GM19035 (cell line): Measurements from ENCODE around the gene CASQ2.

Experiments used
- ATAC-seq: cut with Tn5 transposase; IDR thresholded peaks from one replicate; pipeline ENCODE4 v1.9.1; 2021; ENCODE audit not compliant: unreplicated experiment

Gene CASQ2

DNA sequence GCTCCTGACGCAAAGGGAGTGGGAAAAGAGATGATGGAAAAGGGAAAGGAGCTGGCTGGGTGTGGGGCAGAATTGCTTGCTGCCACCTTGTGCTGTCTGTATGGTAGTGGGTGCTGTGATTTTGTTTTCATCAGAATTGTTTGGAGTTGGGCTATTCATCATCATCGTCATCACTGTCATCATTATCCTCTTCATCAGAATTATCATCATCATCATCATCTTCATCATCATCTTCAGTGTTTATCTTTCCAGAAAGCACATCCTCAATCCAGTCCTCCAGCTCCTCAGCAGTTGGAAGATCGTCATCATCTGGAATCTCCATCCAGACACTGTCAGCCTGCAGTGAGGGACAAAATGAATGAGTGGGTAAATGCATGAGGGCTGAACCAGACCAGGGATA is 67.4 kb downstream of the CASQ2 start:
- no peak for ATAC-seq

DNA sequence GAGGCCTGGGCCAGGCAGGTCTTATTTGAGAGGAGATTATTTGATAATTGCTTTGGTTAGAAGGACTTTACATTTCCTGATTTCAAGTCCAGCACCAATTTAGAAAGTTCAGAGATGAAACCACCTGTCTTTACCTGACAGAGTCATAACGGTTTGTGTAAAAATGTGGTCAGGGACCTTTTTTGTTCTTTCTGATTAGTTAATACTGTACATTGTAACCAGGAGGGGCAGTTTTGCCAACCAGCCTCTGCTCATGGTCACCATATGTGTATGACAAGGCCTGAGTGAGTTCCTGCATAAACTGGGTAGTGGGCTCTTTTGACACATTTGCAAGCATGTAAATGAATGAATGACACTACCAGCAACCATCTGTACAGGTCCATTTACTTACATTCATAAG is 70.9 kb downstream of the CASQ2 start:
- ATAC-seq, result no peak

DNA sequence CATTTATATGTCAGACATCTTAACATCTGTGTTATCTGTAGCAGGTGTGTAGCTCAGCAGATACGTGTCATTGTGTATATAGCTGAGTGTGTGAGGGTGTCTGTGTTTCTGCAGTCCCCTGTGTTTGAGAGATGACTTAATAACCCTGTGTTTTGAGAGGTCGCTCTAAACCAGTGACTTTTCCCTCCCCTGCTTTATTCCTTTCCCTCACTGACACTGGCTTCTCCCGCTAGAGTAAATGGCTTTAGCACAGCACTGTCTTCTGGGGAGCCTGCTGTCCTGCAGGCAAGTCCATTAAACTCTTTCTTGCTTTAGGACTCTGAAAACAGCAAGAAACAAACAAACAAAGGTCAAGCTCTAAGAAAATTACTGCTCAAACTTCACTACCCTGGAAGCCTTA is 73.7 kb downstream of the CASQ2 start:
- no peak for ATAC-seq

DNA sequence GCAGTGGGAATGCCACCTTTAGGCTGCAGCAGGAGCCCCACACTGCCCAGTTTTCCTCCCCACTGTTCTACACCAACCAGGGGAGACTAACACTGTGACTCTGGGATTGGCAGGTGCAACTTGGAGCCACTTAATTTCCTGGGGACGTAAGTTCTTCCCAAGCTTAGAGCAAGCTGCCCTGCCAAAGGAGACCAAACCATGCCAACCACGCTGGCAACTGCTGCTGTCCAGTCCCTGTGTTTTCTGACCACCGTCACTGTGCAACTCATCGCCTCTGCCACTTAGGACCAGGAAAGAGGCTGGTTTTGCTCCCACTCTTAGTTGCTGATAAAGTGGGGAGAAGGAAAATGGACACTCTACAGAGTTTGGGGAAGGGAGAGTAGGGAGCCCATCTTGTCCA is 76.3 kb downstream of the CASQ2 start:
- no peak for ATAC-seq

DNA sequence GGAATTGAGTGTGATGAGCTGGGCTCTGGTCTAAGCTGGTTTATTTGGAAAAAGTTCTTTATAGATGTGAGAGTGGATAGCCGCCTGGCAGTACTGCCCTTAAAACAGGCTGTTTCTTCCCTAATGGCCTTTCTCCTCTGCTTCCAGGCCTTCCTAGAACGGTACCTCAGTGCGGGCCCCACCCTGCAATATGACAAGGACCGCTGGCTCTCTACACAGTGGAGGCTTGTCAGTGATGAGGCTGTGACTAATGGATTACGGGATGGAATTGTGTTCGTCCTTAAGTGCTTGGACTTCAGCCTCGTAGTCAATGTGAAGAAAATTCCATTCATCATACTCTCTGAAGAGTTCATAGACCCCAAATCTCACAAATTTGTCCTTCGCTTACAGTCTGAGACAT is 77.5 kb downstream of the CASQ2 start:
- ATAC-seq, result no peak

DNA sequence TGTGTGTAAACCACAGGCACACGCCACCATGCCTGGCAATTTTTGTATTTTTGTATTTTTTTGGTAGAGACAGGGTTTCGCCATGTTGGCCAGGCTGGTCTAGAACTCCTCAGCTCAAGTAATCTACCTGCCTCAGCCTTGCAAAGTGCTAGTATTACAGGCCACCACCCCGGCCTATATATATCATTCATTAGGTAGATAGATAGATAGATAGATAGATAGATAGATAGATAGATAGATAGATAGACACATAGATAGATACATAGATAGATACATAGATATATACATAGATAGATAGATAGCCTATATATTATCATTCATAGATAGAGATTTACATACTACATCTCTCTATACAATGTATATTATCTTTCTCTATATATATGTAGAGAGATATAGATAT is 80.8 kb downstream of the CASQ2 start:
- no peak for ATAC-seq

DNA sequence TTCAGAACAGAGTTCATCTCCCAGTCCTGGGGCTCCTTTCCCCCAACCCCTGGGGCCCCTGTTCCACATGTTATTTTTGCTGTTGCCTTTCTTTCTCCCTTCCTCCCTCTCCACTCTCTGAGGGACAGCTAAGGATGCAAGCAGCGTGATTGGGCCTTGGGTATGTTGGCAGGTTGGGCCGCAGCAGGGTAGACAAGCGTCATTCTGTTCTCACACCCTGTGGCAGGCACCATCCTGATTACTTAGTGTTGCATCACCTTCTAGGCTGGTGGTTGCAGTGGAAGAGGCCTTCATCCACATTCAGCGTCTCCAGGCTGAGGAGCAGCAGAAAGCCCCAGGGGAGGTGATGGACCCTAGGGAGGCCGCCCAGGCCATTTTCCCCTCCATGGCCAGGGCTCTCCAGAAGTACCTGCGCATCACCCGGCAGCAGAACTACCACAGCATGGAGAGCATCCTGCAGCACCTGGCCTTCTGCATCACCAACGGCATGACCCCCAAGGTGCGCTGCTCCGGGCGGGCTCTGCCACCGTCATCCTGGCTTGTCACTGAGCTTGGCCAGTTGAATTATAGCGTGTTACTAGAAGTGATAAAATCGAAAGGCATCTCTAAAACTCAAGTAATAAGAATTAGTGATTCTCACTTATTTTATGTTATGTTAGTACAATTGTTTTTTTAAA is 83.3 kb downstream of the CASQ2 start:
- ATAC-seq, result no peak

DNA sequence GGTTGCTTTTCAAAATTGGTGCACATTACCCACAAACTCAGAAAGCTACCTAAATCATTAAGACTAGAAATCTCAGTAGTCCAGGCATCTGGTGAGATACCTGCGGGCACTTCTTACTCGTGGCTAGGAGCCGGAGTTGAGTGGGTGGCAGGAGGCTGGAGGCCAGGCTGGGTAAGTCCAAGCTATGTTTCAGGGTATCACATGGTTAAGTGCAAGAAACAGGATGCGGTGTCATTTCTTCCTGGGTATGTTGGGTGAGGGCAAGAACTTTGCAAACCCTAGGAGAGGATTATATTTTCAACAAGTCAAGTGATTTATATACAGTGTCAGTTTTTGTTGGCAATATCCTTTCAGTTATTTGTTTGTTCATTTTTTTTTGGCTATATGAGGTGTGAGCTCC is 85.7 kb downstream of the CASQ2 start:
- no peak for ATAC-seq

DNA sequence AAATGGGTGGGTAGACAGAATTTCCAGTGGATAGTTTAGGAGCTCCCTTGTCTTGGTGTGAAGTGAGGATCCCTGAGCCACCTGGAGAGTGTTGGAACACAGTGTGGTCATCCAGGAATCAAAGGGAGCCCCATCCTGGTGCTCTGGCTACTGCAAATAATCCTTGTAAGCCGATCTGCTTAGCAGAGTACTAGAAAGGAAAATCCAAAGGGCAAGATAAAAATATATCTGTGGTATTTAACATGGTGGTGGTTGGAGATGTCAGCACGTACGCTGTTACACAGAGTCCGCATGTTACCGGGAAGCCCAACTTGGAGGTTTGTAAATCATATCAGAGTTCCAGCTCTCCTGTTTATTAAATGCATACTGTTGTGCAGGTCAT is 87.8 kb downstream of the CASQ2 start:
- no peak for ATAC-seq

DNA sequence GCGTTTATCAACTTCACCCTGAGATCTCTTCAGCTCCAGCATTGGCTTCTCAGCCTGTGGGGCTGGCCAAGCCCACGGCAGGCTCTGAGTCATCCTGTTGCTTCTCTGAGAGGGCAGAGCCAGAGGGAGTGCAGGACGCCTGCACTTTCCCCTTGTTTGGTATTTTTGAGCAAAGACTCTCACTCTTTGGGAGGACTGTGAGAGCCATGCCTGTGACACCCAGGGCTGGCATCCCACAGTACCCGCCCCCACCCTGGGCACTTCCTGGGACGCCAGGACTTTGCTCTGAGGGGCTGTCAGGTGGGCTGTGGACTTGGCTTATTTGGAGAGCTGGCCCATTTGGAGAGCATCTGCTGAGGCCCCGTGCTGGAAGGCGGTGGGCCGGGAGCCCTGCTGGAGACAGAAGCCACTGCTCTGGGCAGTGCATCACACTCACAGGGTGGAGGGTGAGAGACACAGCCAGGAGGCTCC is 89.3 kb downstream of the CASQ2 start:
- no peak for ATAC-seq

DNA sequence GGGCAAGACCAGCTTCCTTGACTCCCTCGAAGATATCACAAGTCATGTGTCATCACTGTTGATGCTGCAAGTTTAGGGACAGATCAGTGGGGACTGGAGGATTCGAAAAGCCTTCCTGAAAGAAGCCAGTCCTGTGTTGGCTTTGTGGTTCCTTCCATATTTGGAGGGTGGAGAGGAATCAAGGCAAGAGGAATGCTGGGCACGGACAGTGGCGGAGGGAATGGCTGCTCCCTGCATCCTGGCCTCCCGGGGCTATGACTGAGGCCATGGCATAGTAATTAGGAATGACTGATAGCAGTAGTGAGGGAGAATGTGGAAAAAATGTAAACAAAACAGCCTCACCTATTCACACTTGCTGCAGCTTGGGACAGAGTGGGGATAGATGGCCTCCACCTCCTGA is 90.4 kb downstream of the CASQ2 start:
- ATAC-seq, result no peak

DNA sequence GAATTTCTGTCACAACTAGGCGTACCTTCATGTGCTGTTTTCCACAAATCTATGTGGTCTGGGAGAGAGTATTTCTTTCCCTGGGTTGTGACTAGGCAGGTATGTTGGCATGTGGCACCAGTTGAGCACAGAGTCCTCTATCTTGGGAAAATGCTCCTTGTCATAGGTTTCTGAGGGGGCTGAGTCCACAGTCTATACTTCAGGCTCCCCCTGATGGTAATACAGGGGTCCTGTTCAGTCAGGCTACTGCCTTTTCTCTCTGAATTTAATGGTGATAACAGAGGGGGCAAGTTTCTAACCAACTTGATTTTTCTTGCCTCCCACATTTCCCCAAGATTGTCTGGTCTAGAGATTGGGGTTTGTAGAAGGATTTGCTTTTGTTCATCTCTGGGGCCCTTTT is 90.9 kb downstream of the CASQ2 start:
- no peak for ATAC-seq

DNA sequence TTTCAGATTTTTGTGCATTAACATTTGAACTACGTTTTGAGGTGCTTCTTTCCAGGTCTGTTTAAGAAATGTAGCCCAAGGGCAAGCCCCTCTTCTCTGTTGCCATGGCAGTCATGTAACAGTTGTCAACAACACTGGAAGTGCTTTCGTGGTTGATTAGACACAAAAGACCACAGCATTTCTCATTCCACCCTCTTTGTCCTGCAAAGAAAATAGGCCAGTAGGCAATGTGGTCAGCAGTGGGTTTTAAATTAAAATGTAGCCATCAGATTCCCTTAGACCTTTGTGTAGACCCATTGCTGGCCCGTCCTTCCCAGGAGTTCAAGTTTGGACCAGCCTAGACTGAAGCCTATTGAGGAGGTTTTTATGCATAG is 91.3 kb downstream of the CASQ2 start:
- no peak for ATAC-seq

DNA sequence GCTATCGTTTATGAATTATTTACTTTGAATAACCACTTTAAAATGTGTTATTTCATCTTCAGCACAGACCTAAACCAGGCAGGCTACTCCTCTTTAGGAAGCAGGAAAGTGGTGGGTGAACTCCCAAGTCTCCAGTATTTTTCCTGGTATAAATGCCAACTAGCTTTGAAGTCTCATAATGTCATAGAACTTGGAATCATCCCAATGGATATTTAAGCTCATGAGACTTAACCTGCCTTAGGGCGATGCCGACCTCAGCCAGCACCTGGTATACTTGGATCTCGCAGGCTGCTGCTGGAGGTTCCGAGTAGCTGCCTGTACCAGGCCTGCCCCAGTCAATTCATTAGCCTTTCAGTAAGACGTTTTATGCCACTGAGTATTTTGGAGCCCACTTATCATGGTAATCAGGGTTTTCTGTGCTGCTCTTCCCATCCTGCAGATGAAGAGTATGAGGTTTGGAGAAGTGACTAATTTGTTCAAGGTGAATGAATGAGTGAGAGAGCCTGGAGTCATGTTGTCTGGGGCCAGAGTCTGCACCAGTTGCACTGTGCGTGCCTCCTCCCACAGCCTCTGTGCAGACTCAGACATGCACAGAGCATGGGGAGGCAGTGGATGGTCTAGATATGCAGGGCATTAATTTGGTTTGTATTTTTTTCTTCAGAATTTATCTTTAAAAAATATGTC is 91.9 kb downstream of the CASQ2 start:
- ATAC-seq, result no peak

DNA sequence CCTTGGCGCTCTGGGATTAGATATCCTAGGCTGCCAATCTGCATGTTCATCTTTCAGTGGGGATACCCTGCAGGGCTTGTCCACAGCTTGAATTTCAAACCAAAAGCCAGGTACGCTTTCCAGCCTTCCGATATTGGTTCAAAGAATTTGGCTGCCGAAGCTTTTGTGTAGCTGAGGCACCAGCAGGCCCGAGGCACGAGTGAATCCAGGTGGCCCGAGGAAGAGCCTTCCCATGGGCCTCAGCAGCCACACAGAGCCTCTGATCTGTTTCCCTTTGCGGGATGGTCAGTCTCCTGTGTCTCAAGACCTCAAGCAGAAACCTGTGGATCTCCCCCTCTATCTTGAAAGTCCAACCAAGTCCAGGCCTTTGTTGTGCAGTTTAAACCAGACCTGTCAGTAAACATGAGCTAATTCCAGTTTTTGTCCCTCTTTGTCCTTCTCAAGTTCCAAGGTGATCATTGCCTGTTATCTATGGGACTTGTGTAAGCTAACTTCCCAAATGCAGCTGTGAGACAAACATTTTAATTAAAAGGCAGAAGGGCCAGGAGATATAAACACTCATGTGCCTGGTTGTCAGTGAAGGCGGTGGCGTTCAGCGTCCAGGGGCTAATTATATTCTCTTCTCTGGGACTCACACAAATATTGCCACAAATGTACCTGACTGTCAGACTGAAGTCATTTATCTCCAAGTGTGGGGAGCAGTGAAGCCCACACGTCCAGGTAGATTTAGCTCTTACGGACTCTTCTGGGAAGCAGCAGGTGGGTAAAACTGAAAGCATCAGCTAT is 96.1 kb downstream of the CASQ2 start:
- no peak for ATAC-seq

DNA sequence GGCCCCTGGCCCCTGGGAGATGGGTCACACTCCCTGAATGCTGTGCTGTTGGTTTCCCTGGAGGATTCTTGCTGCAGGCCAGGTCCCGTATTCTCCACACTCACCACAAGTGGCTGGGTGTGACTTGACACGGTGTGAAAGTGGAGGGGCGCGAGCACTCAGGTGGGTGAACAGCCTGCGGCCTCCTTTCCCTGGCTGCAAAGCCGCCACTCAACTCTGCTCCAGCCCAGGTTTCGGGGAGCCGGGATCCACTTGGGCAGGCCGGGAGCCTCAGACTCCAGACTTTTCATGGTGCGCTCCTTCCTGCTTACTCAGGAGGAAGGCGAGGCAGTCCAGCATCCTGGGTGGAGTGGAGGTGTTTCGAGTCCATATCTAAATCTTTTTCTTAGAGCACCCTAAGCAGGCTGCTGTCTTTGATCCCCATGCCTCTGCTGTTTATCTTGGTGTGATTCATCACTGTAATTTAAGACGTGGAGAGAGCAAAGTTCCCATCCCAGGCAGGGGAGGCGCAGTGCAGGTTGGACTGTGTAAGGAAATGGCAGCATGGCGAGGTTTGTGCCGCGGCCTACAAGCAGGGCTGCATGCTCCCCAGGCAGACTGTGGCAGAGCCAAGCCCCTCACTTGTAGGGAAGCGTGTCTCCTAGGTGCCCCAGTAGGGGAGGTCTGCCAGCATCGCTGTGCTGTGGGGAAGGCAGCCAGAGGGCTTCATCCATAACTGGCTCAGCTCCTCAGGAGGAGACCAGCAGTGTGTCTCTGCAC is 97.2 kb downstream of the CASQ2 start:
- no peak for ATAC-seq

DNA sequence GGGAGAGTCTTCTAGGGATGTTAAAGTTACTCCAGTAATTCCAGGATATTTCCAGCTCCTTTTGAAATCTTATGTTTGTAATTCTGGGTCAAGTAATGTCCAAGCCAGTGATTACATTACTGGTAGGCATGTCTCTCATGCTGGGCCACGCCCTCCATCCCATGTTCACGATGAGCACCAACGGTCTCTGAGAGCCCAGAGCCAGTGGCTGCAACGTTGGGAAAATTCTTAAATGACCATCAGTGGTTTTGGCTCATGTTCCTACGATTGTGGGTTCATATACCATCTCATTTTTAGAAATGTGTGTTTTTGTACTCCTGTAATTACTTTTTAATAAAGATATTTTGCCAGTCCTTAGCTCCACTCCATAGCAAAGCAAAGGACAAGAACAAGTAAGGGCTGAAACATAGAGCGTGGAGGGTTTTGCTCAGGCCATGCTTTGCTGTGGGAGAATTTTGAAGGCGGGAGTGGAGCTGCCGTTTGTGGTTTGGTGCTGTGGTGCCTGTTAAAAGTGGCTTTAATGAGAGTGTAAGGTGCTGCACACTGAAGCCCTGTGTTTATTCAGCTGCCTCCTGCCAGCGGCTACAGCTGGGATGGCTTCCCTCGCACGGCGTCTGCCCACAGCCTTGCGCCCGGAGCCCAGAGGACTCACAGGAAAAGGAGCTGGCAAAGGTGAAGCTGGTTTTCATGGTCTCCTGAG is 97.9 kb downstream of the CASQ2 start:
- ATAC-seq, result no peak

DNA sequence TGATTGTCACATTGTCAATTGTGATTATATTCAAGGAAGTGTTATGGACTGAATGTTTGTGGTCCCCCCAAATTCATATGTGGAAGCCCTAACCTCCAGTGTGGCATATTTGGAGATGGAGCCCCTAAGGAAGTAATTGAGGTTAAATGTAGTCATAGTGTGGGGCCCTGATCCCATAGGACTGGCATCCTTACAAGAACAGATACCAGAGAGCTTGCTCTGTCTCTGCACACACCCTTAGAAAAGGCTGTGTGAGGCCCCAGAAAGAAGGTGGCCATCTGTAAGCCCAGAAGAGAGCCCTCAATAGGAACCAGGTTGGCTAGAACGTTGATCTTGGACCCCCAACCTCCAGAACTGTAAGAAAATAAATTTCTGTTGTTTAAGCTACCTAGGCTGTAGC is 98.6 kb downstream of the CASQ2 start:
- ATAC-seq, result no peak

DNA sequence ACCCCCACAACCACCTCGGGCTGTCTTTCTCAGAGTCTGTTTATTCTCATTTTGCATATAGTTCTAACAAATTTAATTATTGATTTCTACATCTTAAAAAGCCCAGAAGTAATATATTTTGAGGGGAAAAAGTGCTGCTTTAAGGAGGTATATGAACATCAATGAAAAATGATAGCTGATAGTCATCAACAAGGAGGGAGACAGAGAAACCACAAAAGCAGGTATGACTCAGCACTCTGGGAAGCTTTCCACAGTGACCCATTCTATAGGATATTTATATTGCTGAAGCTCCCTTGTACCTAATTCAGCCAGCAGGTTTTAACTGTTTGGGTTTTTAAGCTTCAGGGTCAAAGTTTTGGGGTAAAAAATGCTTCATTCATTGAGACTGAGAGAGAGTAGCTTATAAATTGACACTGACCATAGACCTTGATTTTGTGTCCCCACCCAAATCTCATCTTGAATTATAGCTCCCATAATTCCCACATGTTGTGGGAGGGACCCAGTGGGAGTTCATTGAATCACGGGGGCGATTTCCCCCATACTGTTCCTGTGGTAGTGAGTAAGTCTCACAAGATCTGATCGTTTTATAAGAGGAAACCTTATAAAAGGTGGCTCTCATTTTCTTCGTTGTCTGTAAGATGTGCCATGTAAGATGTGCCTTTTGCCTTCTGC is 99.4 kb downstream of the CASQ2 start:
- no peak for ATAC-seq

DNA sequence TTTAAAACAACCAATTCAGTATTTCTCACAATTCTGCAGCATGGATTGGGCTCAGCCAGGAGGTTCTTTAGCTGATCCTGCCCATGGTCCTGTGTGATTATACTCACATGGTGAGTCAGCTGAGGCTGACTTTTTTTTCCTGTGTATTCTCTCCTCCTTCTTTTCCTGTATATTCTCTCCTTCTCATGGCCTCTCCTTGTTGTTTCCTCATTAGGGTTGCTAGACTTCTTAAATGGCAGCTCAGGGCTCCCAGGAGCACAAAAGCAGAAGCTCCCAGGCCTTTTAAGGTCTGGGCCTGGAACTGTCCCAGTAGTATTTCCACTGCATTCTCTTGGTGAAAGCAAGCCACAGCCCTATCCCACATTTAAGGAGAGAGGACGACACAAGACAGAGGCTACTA is 99.9 kb downstream of the CASQ2 start:
- no peak for ATAC-seq
